Esophagus muscularis mucosa (tissue), 4 donors: Measurements from ENCODE around the gene USP16. TPM values are rescaled to one million over a fixed set of nuclear protein-coding genes. Genes with fewer than 3 reads are reported as not detected.

Experiments
- DNase-seq: peaks from one replicate; pipeline ENCODE4 v3.0.0-alpha.2; 2017; ENCODE audit errors: extremely low spot score
- H3K27ac ChIP-seq, 4 donors: fragments of 200-600 bp; sonication (generic); replicated peaks in 1 of 4; 1 replicate in 3 of 4; 2 replicates in 1 of 4; pipeline ENCODE4 v1.5.1; 2016 to 2019; ENCODE audit warnings: mild to moderate bottlenecking in 1 of 4
- H3K27me3 ChIP-seq, 4 donors: fragments of 200-600 bp; sonication (generic); one replicate each; pipeline versions ENCODE4 v1.5.1 to v1.6.0; 2016 to 2019
- H3K36me3 ChIP-seq, 4 donors: fragments of 200-600 bp; sonication (generic); one replicate each; pipeline ENCODE4 v1.5.1; 2016 to 2019
- H3K4me1 ChIP-seq, 4 donors: fragments of 200-600 bp; sonication (generic); one replicate each; pipeline ENCODE4 v1.5.1; 2016 to 2019
- H3K4me3 ChIP-seq, 4 donors: fragments of 200-600 bp; sonication (generic); 1 replicate in 2 of 4; 2 replicates in 2 of 4; pipeline ENCODE4 v1.5.1; 2016 to 2019; ENCODE audit warnings: mild to moderate bottlenecking in 4 of 4, moderate library complexity in 1 of 4
- H3K9me3 ChIP-seq, 4 donors: fragments of 200-600 bp; sonication (generic); 1 replicate in 3 of 4; 2 replicates in 1 of 4; pipeline ENCODE4 v1.5.1; 2016 to 2019
- CTCF ChIP-seq, 3 experiments: fragments of 200-600 bp in 2 of 3; fragments of 450-650 bp in 1 of 3; sonication (generic) in 2 of 3; IDR thresholded peaks; one replicate each; pipeline ENCODE4 v1.5.1; 2017 to 2019; ENCODE audit warnings: antibody characterized with exemption in 3 of 3, mild to moderate bottlenecking in 2 of 3, moderate library complexity in 1 of 3
- EP300 ChIP-seq: sonication (generic); formaldehyde crosslinking; IDR thresholded peaks from one replicate; pipeline ENCODE4 v1.6.1; 2017; ENCODE audit warnings: antibody characterized with exemption
- POLR2A ChIP-seq: fragments of 450-650 bp; IDR thresholded peaks from one replicate; pipeline ENCODE4 v1.6.1; 2017; ENCODE audit warnings: antibody characterized with exemption, moderate library complexity, mild to moderate bottlenecking, low read depth
- POLR2AphosphoS5 ChIP-seq, 2 donors: sonication (generic); formaldehyde crosslinking; IDR thresholded peaks; one replicate each; pipeline ENCODE4 v1.6.1; 2017; ENCODE audit warnings: antibody characterized with exemption in 2 of 2
- WGBS: methylation state at CpG from one replicate; pipeline ENCODE4 v1.1.5; 2018; 5-methylcytosine and 5-hydroxymethylcytosine counted together
- intact Hi-C: fragments of 100-400 bp; cut with DNase I; formaldehyde crosslinking; loops from one replicate; pipeline ENCODE4 v1.15.1; 2023
- total RNA-seq, 4 donors: library from RNA; depleted of rRNA; stranded (reverse); fragments of >200 nt; gene quantifications; one replicate each; pipeline versions ENCODE4 v1.1.0 to v1.2.1, GENCODE V29; 2016

USP16 gene
- total RNA-seq, 4 donors from 2014 or later: 31.3 to 47.8 (median 38.7) TPM

- H3K4me3 ChIP-seq: no peak overlapping the region
- no peak for TF ChIP-seq POLR2A
- no peak for TF ChIP-seq POLR2AphosphoS5 (IDR thresholded peaks at IDR 0.05)
- TF ChIP-seq CTCF (IDR thresholded peaks at IDR 0.05): no peak
- TF ChIP-seq EP300: no peak
- H3K27me3 ChIP-seq: no peaks in the 10 kb centered on the region
- H3K27ac ChIP-seq: no peak overlapping the region
- WGBS: 56% methylated on average over 1 of the region's 1 CpG
- H3K36me3 ChIP-seq: peaks cover 67 to 99% (median 91%) of the 10 kb centered on the region in 4 donors
- peaks cover 0 to 8% (median 2%) of the 10 kb centered on the region in 4 donors for H3K4me1 ChIP-seq
- DNase-seq: no peak
- intact Hi-C loops: no loop called here
- H3K9me3 ChIP-seq: no peaks in the 10 kb centered on the region
Measured at GRCh38 chr21:29056005-29056404, 31.5 kb downstream of the USP16 start.

GRCh38 chr21:29056538-29057050 lies 32.1 kb downstream of the USP16 start:
- Histone ChIP-seq H3K27ac (no peak overlapping the region), H3K9me3 (no peaks in the 10 kb centered on the region), H3K27me3 (no peaks in the 10 kb centered on the region), H3K4me1 (peaks cover 0 to 10% (median 2%) of the 10 kb centered on the region in 4 donors), H3K4me3 (no peak overlapping the region), H3K36me3 (peaks cover 67 to 99% (median 91%) of the 10 kb centered on the region in 4 donors)
- no peak for TF ChIP-seq EP300
- TF ChIP-seq CTCF (IDR thresholded peaks at IDR 0.05): no peak
- no peak for TF ChIP-seq POLR2A
- TF ChIP-seq POLR2AphosphoS5 (IDR thresholded peaks at IDR 0.05): no peak
- DNase-seq: no peak
- intact Hi-C loops: no loop called here
- 82% methylated on average over 3 of the region's 3 CpGs for WGBS

GRCh38 chr21:29064850-29065481 lies 40.5 kb downstream of the USP16 start:
- Histone ChIP-seq H3K4me3 (no peak overlapping the region), H3K27me3 (no peaks in the 10 kb centered on the region), H3K36me3 (peaks cover 63 to 99% (median 91%) of the 10 kb centered on the region in 4 donors), H3K27ac (no peak overlapping the region), H3K9me3 (no peaks in the 10 kb centered on the region), H3K4me1 (peaks cover 0 to 13% (median 3%) of the 10 kb centered on the region in 4 donors)
- 73% methylated on average over 3 of the region's 3 CpGs for WGBS
- DNase-seq: no peak
- TF ChIP-seq EP300 (no peak), CTCF (IDR thresholded peaks at IDR 0.05) (no peak), POLR2A (no peak), POLR2AphosphoS5 (IDR thresholded peaks at IDR 0.05) (no peak)
- intact Hi-C loops: no loop called here

- Histone ChIP-seq H3K27ac (peak overlapping the region; percentile 84 to 94 (median 90)), H3K36me3 (peaks cover 9 to 20% (median 14%) of the 10 kb centered on the region in 4 donors), H3K27me3 (no peaks in the 10 kb centered on the region), H3K9me3 (no peaks in the 10 kb centered on the region), H3K4me3 (peak overlapping the region; percentile 71 to 96 (median 80)), H3K4me1 (peaks cover 19 to 47% (median 43%) of the 10 kb centered on the region in 4 donors)
- WGBS: under 1% methylated on average over 13 of the region's 13 CpGs
- intact Hi-C loops: loop anchor here (5.0 kb wide), 1 partner anchor 46 kb away; no protein-coding TSS in a partner anchor
- DNase-seq: no peak
- TF ChIP-seq CTCF (IDR thresholded peaks at IDR 0.05) (no peak), POLR2A (no peak), POLR2AphosphoS5 (IDR thresholded peaks at IDR 0.05) (no peak)
Measured at GRCh38 chr21:29072873-29073221, 48.4 kb downstream of the USP16 start.
